Renal cortex interstitium (tissue), 11 donors: ENCODE measurements around the gene COL4A2. TPM values are rescaled to one million over a fixed set of nuclear protein-coding genes. Genes with fewer than 3 reads are reported as not detected.

Experiments
- DNase-seq, 11 donors: peaks; one replicate each; pipeline ENCODE4 v3.0.0-alpha.2; 2013; ENCODE audit warnings: low read depth in 9 of 11, low spot score in 4 of 11; ENCODE audit errors: extremely low read depth in 1 of 11
- polyA plus RNA-seq, 3 donors: library from polyadenylated mRNA; unstranded; fragments of 120-200 nt; gene quantifications; one replicate each; pipeline ENCODE4 v1.2.1, GENCODE V29; 2013; ENCODE audit not compliant: insufficient read length in 3 of 3

Gene COL4A2
- polyA plus RNA-seq, 3 donors = 422 to 524 (median 515) TPM

GRCh38 chr13:110536006-110536693 is 229.1 kb downstream of the COL4A2 start:
- no peak for DNase-seq

- DNase-seq = peak in 1 of 11 donors; percentile 36
These were observed 231.5 kb downstream of the COL4A2 start for GRCh38 chr13:110538632-110539031.

- DNase-seq = no peak
These were observed 232.8 kb downstream of the COL4A2 start for GRCh38 chr13:110539894-110540293.

- DNase-seq = no peak
These were observed 233.9 kb downstream of the COL4A2 start for GRCh38 chr13:110540871-110541525.

- no peak for DNase-seq
These were observed 234.4 kb downstream of the COL4A2 start for GRCh38 chr13:110541526-110541920.

GRCh38 chr13:110542169-110542796 is 235.2 kb downstream of the COL4A2 start:
- no peak for DNase-seq

GRCh38 chr13:110546378-110546777 is 239.3 kb downstream of the COL4A2 start:
- DNase-seq = no peak

- peak in 1 of 11 donors; percentile 41 for DNase-seq
These were observed 239.8 kb downstream of the COL4A2 start for GRCh38 chr13:110546926-110547325.

GRCh38 chr13:110548891-110549794 is 242.1 kb downstream of the COL4A2 start:
- DNase-seq = no peak

- no peak for DNase-seq
These were observed 242.7 kb downstream of the COL4A2 start for GRCh38 chr13:110549795-110550160.

- DNase-seq = no peak
These were observed 244.2 kb downstream of the COL4A2 start for GRCh38 chr13:110551284-110551683.

GRCh38 chr13:110552767-110553166 is 245.7 kb downstream of the COL4A2 start:
- DNase-seq = no peak

- DNase-seq = no peak
These were observed 246.3 kb downstream of the COL4A2 start for GRCh38 chr13:110553417-110553816.

- no peak for DNase-seq
These were observed 247.2 kb downstream of the COL4A2 start for GRCh38 chr13:110554227-110554836.

- no peak for DNase-seq
These were observed 247.9 kb downstream of the COL4A2 start for GRCh38 chr13:110554946-110555345.

GRCh38 chr13:110555601-110556223 is 248.6 kb downstream of the COL4A2 start:
- no peak for DNase-seq

- DNase-seq = no peak
These were observed 249.1 kb downstream of the COL4A2 start for GRCh38 chr13:110556224-110556606.

- DNase-seq = no peak
These were observed 250.0 kb downstream of the COL4A2 start for GRCh38 chr13:110557082-110557481.
